ENCODE measurements around the gene OSBPL1A.

GRCh38 chr18:24127735-24128134 is 269.9 kb downstream of the OSBPL1A start:
- TF ChIP-seq POLR2AphosphoS5 (IDR thresholded peaks at IDR 0.05; ENCODE audit: low read depth, low read length) (no peak), TAF1 (IDR thresholded peaks at IDR 0.05; ENCODE audit: borderline replicate concordance, insufficient read depth, low read length) (no peak), SIN3A (IDR thresholded peaks at IDR 0.05; ENCODE audit: borderline replicate concordance, insufficient read depth, low read length) (no peak), REST (IDR thresholded peaks at IDR 0.05; ENCODE audit: insufficient read depth in 1 of 2, low read depth in 2 of 2, low read length in 2 of 2) (no peak), FOXP2 (optimal IDR thresholded peaks at IDR 0.05; ENCODE audit: borderline replicate concordance, extremely low read depth, extremely low read length, insufficient read depth) (no peak)

Data from PFSK-1 (cell line).